ENCODE results near the gene MAP4K2. TPM values are rescaled to one million over a fixed set of nuclear protein-coding genes. Genes with fewer than 3 reads are reported as not detected.

MAP4K2 gene
- 14.7 and 16.0 TPM in 2 replicates for total RNA-seq

GRCh38 chr11:64803158-64803845, at the start of gene MAP4K2:
MAP4K2 (minus strand) TSS chr11:64803214; CDS start chr11:64803149, 65 bp downstream.

GRCh38 chr11:64844330-64845128, 41.5 kb upstream of the MAP4K2 start, which contains the start of gene CDC42BPG:
CDC42BPG (minus strand) TSS chr11:64844653; CDS start chr11:64844569, 84 bp downstream.

GRCh38 chr11:64810271-64810890, 7.4 kb upstream of the MAP4K2 start, which contains the start of gene MEN1:
MEN1 (minus strand) TSS chr11:64810551; CDS start chr11:64810109, 442 bp downstream.

GRCh38 chr11:64778473-64779298, 24.3 kb downstream of the MAP4K2 start, which contains the start of gene SF1:
SF1 (minus strand) TSS chr11:64778542; CDS start chr11:64778392, 150 bp downstream.

GRCh38 chr11:64759722-64760719, 43.0 kb downstream of the MAP4K2 start, which contains the start of gene PYGM:
PYGM (minus strand) TSS chr11:64759974; CDS start chr11:64759898, 76 bp downstream.

GRCh38 chr11:64743591-64744543, 59.1 kb downstream of the MAP4K2 start, which contains the start of gene RASGRP2:
RASGRP2 (minus strand) TSS chr11:64744142; CDS start chr11:64742866, 1,276 bp downstream.

Other genes starting within 250 kb of the MAP4K2 start
- under 0.01 TPM in 1 of 2 replicates, not detected in the other for gene SLC22A11, start 247.3 kb downstream of the MAP4K2 start, total RNA-seq
- not detected in 2 replicates for gene SLC22A12, start 212.0 kb downstream of the MAP4K2 start, total RNA-seq
- gene NRXN2, start 80.0 kb downstream of the MAP4K2 start, total RNA-seq = not detected in 2 replicates
- 0.48 TPM in 1 of 2 replicates, not detected in the other for gene RASGRP2, start 59.1 kb downstream of the MAP4K2 start, total RNA-seq
- gene PYGM, start 43.2 kb downstream of the MAP4K2 start, total RNA-seq = 0.21 TPM in 1 of 2 replicates, not detected in the other
- gene SF1, start 24.7 kb downstream of the MAP4K2 start, total RNA-seq = 34.1 and 35.7 TPM in 2 replicates
- gene MEN1, start 7.3 kb upstream of the MAP4K2 start, total RNA-seq = 11.6 and 12.8 TPM in 2 replicates
- gene CDC42BPG, start 41.4 kb upstream of the MAP4K2 start, total RNA-seq = 12.0 and 17.1 TPM in 2 replicates
- gene EHD1, start 75.4 kb upstream of the MAP4K2 start, total RNA-seq = 41.6 and 107 TPM in 2 replicates
- gene ATG2A, start 114.0 kb upstream of the MAP4K2 start, total RNA-seq = 11.7 and 13.5 TPM in 2 replicates
- gene PPP2R5B, start 121.5 kb upstream of the MAP4K2 start, total RNA-seq = 6.0 and 28.2 TPM in 2 replicates
- not detected in 2 replicates for gene GPHA2, start 132.7 kb upstream of the MAP4K2 start, total RNA-seq
- not detected in 2 replicates for gene MAJIN, start 168.9 kb upstream of the MAP4K2 start, total RNA-seq
- 0.21 and 0.96 TPM in 2 replicates for gene BATF2, start 193.8 kb upstream of the MAP4K2 start, total RNA-seq
- gene ARL2, start 210.9 kb upstream of the MAP4K2 start, total RNA-seq = 76.9 and 109 TPM in 2 replicates
- gene SNX15, start 224.2 kb upstream of the MAP4K2 start, total RNA-seq = 13.5 and 21.3 TPM in 2 replicates
- 9.9 and 14.5 TPM in 2 replicates for gene SAC3D1, start 238.0 kb upstream of the MAP4K2 start, total RNA-seq

Measured in tracheal epithelial cell (primary cell).